GM12878 (cell line): ENCODE measurements around the gene RGS6. TPM values are rescaled to one million over a fixed set of nuclear protein-coding genes. Genes with fewer than 3 reads are reported as not detected.

Source experiments
- ATAC-seq: fragments of 200-7000 bp; cut with Tn5 transposase; 3 replicates; pipeline ENCODE4 v1.9.1; 2020; ENCODE audit warnings: mild to moderate bottlenecking, moderate library complexity
- BruUV-seq: library from RNA; stranded (reverse); fragments of 400-500 nt; replicated peaks from 2 replicates; lab custom pipeline; 2021; lab: Mats Ljungman, UMichigan
- CTCF ChIA-PET: fragments of 300-600 bp; sonication (Branson Sonifier 250); formaldehyde crosslinking; extraction: SDS; loops from one replicate; lab custom pipeline; 2021; ENCODE audit warnings: inconsistent platforms; lab: Yijun Ruan, JAX
- POLR2A ChIA-PET: fragments of 350-600 bp; formaldehyde crosslinking; extraction: SDS; loops from one replicate; lab custom pipeline; 2021; ENCODE audit warnings: inconsistent platforms; lab: Charles Lee
- RAD21 ChIA-PET: fragments of 300-600 bp; sonication (Branson Sonifier 250); formaldehyde crosslinking; loops from one replicate; lab custom pipeline; 2023; ENCODE audit warnings: antibody characterized with exemption; ENCODE audit not compliant: unreplicated experiment; lab: Charles Lee
- SMC1A ChIA-PET: fragments of 300-600 bp; sonication (Branson Sonifier 250); formaldehyde crosslinking; loops from one replicate; lab custom pipeline; 2023; ENCODE audit not compliant: unreplicated experiment, uncharacterized antibody; lab: Charles Lee
- DNase-seq: peaks from one replicate; pipeline ENCODE4 v3.0.0-alpha.2; 2011; ENCODE audit warnings: low read depth, low spot score
- FAIRE-seq: peaks from 3 replicates; lab custom pipeline; 2011; peaks lifted over from hg19 to GRCh38; lab: Jason Lieb, UNC
- H2AFZ ChIP-seq: 2 replicates; pipeline ENCODE4 v1.6.0; 2011; ENCODE audit warnings: low read depth, low read length, control low read depth; ENCODE audit not compliant: control insufficient read depth
- H3K27ac ChIP-seq: 2 replicates; pipeline ENCODE4 v1.5.1; 2011; ENCODE audit warnings: control low read depth; ENCODE audit not compliant: control insufficient read depth, insufficient read depth
- H3K27me3 ChIP-seq, 2 experiments: replicated peaks in 1 of 2; 2 replicates each; pipeline versions ENCODE4 v1.6.0 to v1.6.1; 2011; ENCODE audit warnings: low read length in 1 of 2; ENCODE audit not compliant: control insufficient read depth in 2 of 2, insufficient read depth in 2 of 2
- H3K36me3 ChIP-seq, 2 experiments: 2 replicates each; pipeline ENCODE4 v1.5.1; 2011; ENCODE audit warnings: low read length in 1 of 2; ENCODE audit not compliant: control insufficient read depth in 2 of 2, insufficient read depth in 2 of 2
- H3K4me1 ChIP-seq: 2 replicates; pipeline ENCODE4 v1.6.1; 2011; ENCODE audit warnings: mild to moderate bottlenecking, low read length, moderate library complexity, mixed read lengths; ENCODE audit not compliant: control insufficient read depth, insufficient read depth
- H3K4me2 ChIP-seq: 2 replicates; pipeline ENCODE4 v1.6.0; 2011; ENCODE audit warnings: control low read depth; ENCODE audit not compliant: control insufficient read depth, insufficient read depth
- H3K4me3 ChIP-seq: fragments of 200-600 bp; sonication (generic); 2 replicates; pipeline ENCODE4 v1.5.1; 2016
- H3K79me2 ChIP-seq: 2 replicates; pipeline ENCODE4 v1.6.0; 2011; ENCODE audit warnings: low read length; ENCODE audit not compliant: control insufficient read depth, insufficient read depth
- H3K9ac ChIP-seq: 2 replicates; pipeline ENCODE4 v1.8.0; 2011; ENCODE audit warnings: low read length, control low read depth, mixed read lengths; ENCODE audit not compliant: control insufficient read depth, insufficient read depth
- H3K9me3 ChIP-seq: replicated peaks from 3 replicates; pipeline ENCODE4 v1.5.1; 2011; ENCODE audit warnings: mild to moderate bottlenecking, low read length; ENCODE audit not compliant: control insufficient read depth, insufficient read depth
- H4K20me1 ChIP-seq: 2 replicates; pipeline ENCODE4 v1.6.0; 2011; ENCODE audit not compliant: control insufficient read depth, insufficient read depth
- BACH1 ChIP-seq: fragments of 450-650 bp; IDR thresholded peaks from 2 replicates; pipeline ENCODE4 v1.6.1; 2017; ENCODE audit warnings: mild to moderate bottlenecking, borderline replicate concordance
- BCL11A ChIP-seq: IDR thresholded peaks from 2 replicates; pipeline ENCODE4 v1.6.1; 2011; ENCODE audit warnings: low read depth, low read length
- BMI1 ChIP-seq: fragments of 450-650 bp; IDR thresholded peaks from 2 replicates; pipeline ENCODE4 v1.6.1; 2016; ENCODE audit warnings: mild to moderate bottlenecking, moderate library complexity, borderline replicate concordance
- CHD2 ChIP-seq: IDR thresholded peaks from 2 replicates; pipeline ENCODE4 v1.6.1; 2011; ENCODE audit warnings: low read depth, low read length, improper control_type of control experiment, borderline replicate concordance
- FOXM1 ChIP-seq: IDR thresholded peaks from 2 replicates; pipeline ENCODE4 v1.6.1; 2012; ENCODE audit warnings: low read depth, mild to moderate bottlenecking, inconsistent platforms, low read length, moderate library complexity
- GATAD2B ChIP-seq: fragments of 450-650 bp; conservative IDR thresholded peaks from 2 replicates; pipeline ENCODE4 v1.6.1; 2017; ENCODE audit warnings: low read depth, mild to moderate bottlenecking, moderate library complexity
- IKZF1 ChIP-seq: fragments of 450-650 bp; conservative IDR thresholded peaks from 2 replicates; pipeline ENCODE4 v1.6.1; 2017; ENCODE audit warnings: antibody characterized with exemption, mild to moderate bottlenecking
- IKZF2 ChIP-seq, 2 experiments: fragments of 450-650 bp; IDR thresholded peaks; 2 replicates each; pipeline ENCODE4 v1.6.1; 2017; ENCODE audit warnings: mild to moderate bottlenecking in 2 of 2, moderate library complexity in 2 of 2
- JUND ChIP-seq: IDR thresholded peaks from 2 replicates; pipeline ENCODE4 v1.6.1; 2012; ENCODE audit warnings: low read depth, mild to moderate bottlenecking, low read length, improper control_type of control experiment, moderate library complexity
- MYC ChIP-seq: IDR thresholded peaks from 2 replicates; pipeline ENCODE4 v1.6.1; 2011; ENCODE audit warnings: mild to moderate bottlenecking, low read length, moderate library complexity, inconsistent platforms; ENCODE audit not compliant: insufficient read depth, insufficient replicate concordance, insufficient read length, severe bottlenecking
- NR2C2 ChIP-seq: IDR thresholded peaks from 2 replicates; pipeline ENCODE4 v1.6.1; 2011; ENCODE audit warnings: borderline replicate concordance, low read depth; ENCODE audit not compliant: control insufficient read depth, insufficient read length
- POU2F2 ChIP-seq: IDR thresholded peaks from 3 replicates; pipeline ENCODE4 v1.6.1; 2011; ENCODE audit warnings: low read depth, mild to moderate bottlenecking, low read length, borderline replicate concordance
- RAD21 ChIP-seq: IDR thresholded peaks from 2 replicates; pipeline ENCODE4 v1.6.1; 2011; ENCODE audit warnings: mild to moderate bottlenecking, low read depth, low read length, moderate library complexity; ENCODE audit not compliant: insufficient read depth
- RELA ChIP-seq: fragments of 450-650 bp; IDR thresholded peaks from 2 replicates; pipeline ENCODE4 v1.8.0; 2014; ENCODE audit warnings: borderline replicate concordance; ENCODE audit not compliant: partially characterized antibody
- SIX5 ChIP-seq: IDR thresholded peaks from 2 replicates; pipeline ENCODE4 v1.6.1; 2011; ENCODE audit warnings: mild to moderate bottlenecking, low read depth, low read length, moderate library complexity; ENCODE audit not compliant: severe bottlenecking
- SMARCA5 ChIP-seq: fragments of 450-650 bp; IDR thresholded peaks from 2 replicates; pipeline ENCODE4 v1.6.1; 2017; ENCODE audit warnings: mild to moderate bottlenecking
- SUZ12 ChIP-seq: fragments of 200-600 bp; sonication (generic); IDR thresholded peaks from one replicate; pipeline ENCODE4 v1.6.1; 2018; ENCODE audit warnings: antibody characterized with exemption, mild to moderate bottlenecking; ENCODE audit not compliant: unreplicated experiment
- TARDBP ChIP-seq: IDR thresholded peaks from 2 replicates; pipeline ENCODE4 v1.6.1; 2016; ENCODE audit warnings: borderline replicate concordance
- WRNIP1 ChIP-seq: IDR thresholded peaks from 2 replicates; pipeline ENCODE4 v1.6.1; 2011; ENCODE audit warnings: low read depth, low read length, improper control_type of control experiment, borderline replicate concordance
- ZNF207 ChIP-seq: fragments of 450-650 bp; IDR thresholded peaks from 2 replicates; pipeline ENCODE4 v1.6.1; 2014; ENCODE audit warnings: antibody characterized with exemption, mild to moderate bottlenecking, borderline replicate concordance
- ZZZ3 ChIP-seq: IDR thresholded peaks from 2 replicates; pipeline ENCODE4 v1.6.1; 2011; ENCODE audit warnings: low read depth; ENCODE audit not compliant: control insufficient read depth, insufficient read length
- WGBS: methylation state at CpG from one replicate; pipeline ENCODE4 v1.1.6; 2016; ENCODE audit warnings: low lambda C conversion rate; ENCODE audit not compliant: insufficient replicate concordance, insufficient coverage; ENCODE audit errors: missing lambda C conversion rate; 5-methylcytosine and 5-hydroxymethylcytosine counted together
- in situ Hi-C: fragments of 300-500 bp; cut with MboI; formaldehyde crosslinking; loops from 9 replicates; pipeline ENCODE4 v1.14.3; 2018; ENCODE audit warnings: mixed read lengths
- intact Hi-C: fragments of 100-400 bp; cut with micrococcal nuclease; formaldehyde crosslinking; loops from one replicate; pipeline ENCODE4 v1.14.2; 2022; ENCODE audit not compliant: unreplicated experiment
- polyA plus RNA-seq, 11 experiments: library from polyadenylated mRNA; depleted of rRNA in 4 of 11; unstranded in 6 of 11; stranded (reverse) in 5 of 11; fragments of >200 nt; fragmentation: Nextera tagmentation in 4 of 11; fragmentation: Illumina TruSeq in 1 of 11; extraction: Ambion mirVana in 4 of 11; extraction: Trizol in 1 of 11; gene quantifications; 1 replicate in 1 of 11; 2 replicates in 10 of 11; pipeline versions ENCODE4 v1.2.1 to v1.2.3, GENCODE V29; 2011 to 2016; ENCODE audit warnings: inconsistent platforms in 2 of 11, missing spikeins in 2 of 11, low read depth in 1 of 11
- total RNA-seq, 4 experiments: library from RNA; depleted of rRNA in 3 of 4; stranded (reverse); fragments of >200 nt in 3 of 4; fragmentation: Illumina TruSeq in 1 of 4; extraction: Trizol in 1 of 4; gene quantifications; 2 replicates each; pipeline versions ENCODE4 v1.2.1 to v1.2.3, GENCODE V29; 2013 to 2021
- TF ChIP-seq, protein P1 (sequence below): fragments of 450-650 bp; IDR thresholded peaks from 2 replicates; pipeline ENCODE4 v1.6.1; 2017; ENCODE audit warnings: low read depth, mild to moderate bottlenecking, moderate library complexity
- TF ChIP-seq, protein P2 (sequence below): IDR thresholded peaks from 2 replicates; pipeline ENCODE4 v1.6.1; 2012; ENCODE audit warnings: low read depth, low read length, improper control_type of control experiment

The RGS6 gene
- total and polyA plus RNA-seq, 10 of the 15 experiments (the other 5 are each of a cell fraction or from before 2014, with no cell fraction given), result 3.9 to 18.1 (median 12.4) TPM

DNA sequence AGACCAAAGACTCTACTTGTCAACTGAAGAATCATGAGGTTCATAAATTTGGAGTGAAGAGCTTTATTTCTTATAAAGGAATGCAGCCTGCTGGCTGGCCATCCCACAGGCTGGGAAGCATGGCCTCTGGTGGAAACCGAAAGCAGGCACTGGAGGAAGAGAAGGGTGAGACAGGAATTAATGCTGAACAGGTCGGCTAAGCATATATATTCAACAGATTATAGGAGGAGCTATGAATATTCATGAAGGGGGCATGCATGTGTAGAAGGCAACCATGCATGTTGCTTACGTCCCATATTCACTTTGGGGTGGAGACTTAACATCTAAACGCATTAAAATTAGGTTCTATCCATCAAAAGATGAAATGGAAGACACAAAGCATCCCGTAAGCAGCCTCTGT, 20.6 kb upstream of the RGS6 start (continued):
- TF ChIP-seq, protein P1, sequence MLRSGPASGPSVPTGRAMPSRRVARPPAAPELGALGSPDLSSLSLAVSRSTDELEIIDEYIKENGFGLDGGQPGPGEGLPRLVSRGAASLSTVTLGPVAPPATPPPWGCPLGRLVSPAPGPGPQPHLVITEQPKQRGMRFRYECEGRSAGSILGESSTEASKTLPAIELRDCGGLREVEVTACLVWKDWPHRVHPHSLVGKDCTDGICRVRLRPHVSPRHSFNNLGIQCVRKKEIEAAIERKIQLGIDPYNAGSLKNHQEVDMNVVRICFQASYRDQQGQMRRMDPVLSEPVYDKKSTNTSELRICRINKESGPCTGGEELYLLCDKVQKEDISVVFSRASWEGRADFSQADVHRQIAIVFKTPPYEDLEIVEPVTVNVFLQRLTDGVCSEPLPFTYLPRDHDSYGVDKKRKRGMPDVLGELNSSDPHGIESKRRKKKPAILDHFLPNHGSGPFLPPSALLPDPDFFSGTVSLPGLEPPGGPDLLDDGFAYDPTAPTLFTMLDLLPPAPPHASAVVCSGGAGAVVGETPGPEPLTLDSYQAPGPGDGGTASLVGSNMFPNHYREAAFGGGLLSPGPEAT, result no peak
- no peak for TF ChIP-seq WRNIP1
- TF ChIP-seq TARDBP, result no peak
- no peak for TF ChIP-seq POU2F2
- TF ChIP-seq BACH1, result no peak
- no peak for TF ChIP-seq IKZF1
- TF ChIP-seq BMI1, result no peak
- no peak for TF ChIP-seq JUND
- no peak for TF ChIP-seq CHD2
- no peak for TF ChIP-seq IKZF2 (IDR thresholded peaks at IDR 0.05)
- TF ChIP-seq FOXM1, result no peak
- no peak for TF ChIP-seq NR2C2
- TF ChIP-seq GATAD2B, result no peak
- TF ChIP-seq BCL11A, result no peak

DNA sequence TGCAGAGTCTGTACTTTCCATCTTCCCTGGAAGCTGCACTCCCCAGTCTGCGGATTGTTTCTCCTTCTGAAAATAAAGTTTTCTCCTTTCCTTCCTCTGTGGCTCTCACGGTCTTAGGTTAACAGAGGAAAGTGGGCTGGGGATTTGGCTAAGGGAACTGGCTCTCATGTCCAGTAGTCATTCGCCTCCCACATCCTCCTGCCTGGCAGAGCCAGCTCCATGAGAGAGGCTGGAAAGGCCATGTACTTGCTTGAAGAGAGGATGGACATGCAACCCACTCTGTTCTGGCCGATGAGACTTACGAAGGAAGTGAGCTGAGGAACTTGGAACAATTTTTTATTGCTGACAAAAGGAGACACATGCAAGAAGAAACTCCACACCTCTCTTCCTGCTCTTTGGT, 18.9 kb upstream of the RGS6 start:
- in situ Hi-C loops, result no loop called here
- no peak overlapping the region for H3K27ac ChIP-seq
- no peaks in the 10 kb centered on the region for H3K36me3 ChIP-seq
- ChIA-PET CTCF (interaction anchor here (0.6 kb wide), 1 partner anchor 71 kb away, joined by 3 read pairs; no protein-coding TSS in a partner anchor), POLR2A (no interaction called here), SMC1A (interaction anchor here (0.9 to 1.1 kb wide), 2 partner anchors 29 to 504 kb away, joined by 3 to 4 read pairs; no protein-coding TSS in a partner anchor), RAD21 (no interaction called here)
- H3K9me3 ChIP-seq, result no peaks in the 10 kb centered on the region
- BruUV-seq, result no TSS peak
- no peak overlapping the region for H3K9ac ChIP-seq
- no peak overlapping the region for H3K4me2 ChIP-seq
- no peak for ATAC-seq
- no peak overlapping the region for H3K4me3 ChIP-seq
- no peaks in the 10 kb centered on the region for H3K27me3 ChIP-seq
- FAIRE-seq, result no peak
- WGBS, result 2% methylated on average over 5 of the region's 5 CpGs
- H2AFZ ChIP-seq, result no peak overlapping the region
- no peaks in the 10 kb centered on the region for H3K4me1 ChIP-seq
- no peaks in the 10 kb centered on the region for H4K20me1 ChIP-seq
- H3K79me2 ChIP-seq, result no peaks in the 10 kb centered on the region
- DNase-seq, result no peak
- intact Hi-C loops, result no loop called here
- no peak for TF ChIP-seq BCL11A
- TF ChIP-seq SIX5, result no peak
- no peak for TF ChIP-seq MYC
- no peak for TF ChIP-seq SMARCA5
- TF ChIP-seq ZZZ3, result no peak
- no peak for TF ChIP-seq ZNF207
- TF ChIP-seq SUZ12, result no peak
- TF ChIP-seq, protein P2, sequence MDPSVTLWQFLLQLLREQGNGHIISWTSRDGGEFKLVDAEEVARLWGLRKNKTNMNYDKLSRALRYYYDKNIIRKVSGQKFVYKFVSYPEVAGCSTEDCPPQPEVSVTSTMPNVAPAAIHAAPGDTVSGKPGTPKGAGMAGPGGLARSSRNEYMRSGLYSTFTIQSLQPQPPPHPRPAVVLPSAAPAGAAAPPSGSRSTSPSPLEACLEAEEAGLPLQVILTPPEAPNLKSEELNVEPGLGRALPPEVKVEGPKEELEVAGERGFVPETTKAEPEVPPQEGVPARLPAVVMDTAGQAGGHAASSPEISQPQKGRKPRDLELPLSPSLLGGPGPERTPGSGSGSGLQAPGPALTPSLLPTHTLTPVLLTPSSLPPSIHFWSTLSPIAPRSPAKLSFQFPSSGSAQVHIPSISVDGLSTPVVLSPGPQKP, result no peak
- no peak for TF ChIP-seq RELA
- no peak for TF ChIP-seq RAD21
